DMS 273 (cell line): ENCODE measurements around the gene CACNA1D.

Experiments used
- DNase-seq: peaks from one replicate; lab custom pipeline; 2025; ENCODE audit not compliant: unreplicated experiment; lab: John Stamatoyannopoulos, UW

The CACNA1D gene

GRCh38 chr3:53682807-53683206, 188.4 kb downstream of the CACNA1D start:
- no peak for DNase-seq

DNA sequence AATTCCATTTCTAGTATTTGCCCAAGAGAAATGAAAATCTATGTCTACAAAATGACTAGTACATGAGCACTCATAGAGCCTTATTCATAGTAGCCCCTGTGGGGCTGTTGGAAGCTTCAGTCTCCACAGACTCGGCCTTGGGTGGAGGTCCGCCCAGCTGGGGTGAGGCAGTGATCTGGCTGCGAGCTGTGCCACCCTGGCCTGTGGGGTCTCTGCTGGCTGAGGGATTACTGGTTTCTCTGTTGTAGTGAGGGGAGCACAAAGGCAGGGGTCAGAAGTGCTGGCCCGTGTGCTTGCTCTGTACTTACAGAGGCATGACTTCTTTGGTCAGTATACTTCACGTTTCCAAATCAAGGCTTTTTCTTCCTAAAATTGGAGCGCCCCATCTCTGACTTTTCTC, 193.7 kb downstream of the CACNA1D start:
- no peak for DNase-seq

- peak; percentile 21 for DNase-seq
Measured at GRCh38 chr3:53688989-53689388, 194.6 kb downstream of the CACNA1D start.

GRCh38 chr3:53689681-53690080, 195.3 kb downstream of the CACNA1D start:
- DNase-seq = no peak

DNA sequence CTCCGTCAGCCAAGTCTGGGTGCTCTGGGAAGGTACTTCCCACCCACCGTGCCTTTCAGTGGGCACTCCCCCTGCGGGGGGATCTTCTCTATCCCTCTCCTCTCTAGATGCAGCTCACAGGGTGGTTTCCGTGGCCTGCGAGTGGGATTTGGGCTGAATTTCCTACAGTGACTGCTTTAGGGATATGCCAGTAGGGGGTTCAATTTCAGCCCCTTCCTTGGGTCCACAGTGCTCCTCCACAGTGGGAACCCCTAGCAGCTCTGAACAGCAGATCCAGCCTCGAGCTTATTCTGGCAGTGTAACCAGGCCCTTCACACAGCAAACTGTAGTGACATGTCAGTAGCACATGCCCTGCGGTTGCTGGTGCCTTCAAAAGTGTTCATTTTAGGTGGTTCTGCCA, 196.1 kb downstream of the CACNA1D start:
- DNase-seq = no peak

DNA sequence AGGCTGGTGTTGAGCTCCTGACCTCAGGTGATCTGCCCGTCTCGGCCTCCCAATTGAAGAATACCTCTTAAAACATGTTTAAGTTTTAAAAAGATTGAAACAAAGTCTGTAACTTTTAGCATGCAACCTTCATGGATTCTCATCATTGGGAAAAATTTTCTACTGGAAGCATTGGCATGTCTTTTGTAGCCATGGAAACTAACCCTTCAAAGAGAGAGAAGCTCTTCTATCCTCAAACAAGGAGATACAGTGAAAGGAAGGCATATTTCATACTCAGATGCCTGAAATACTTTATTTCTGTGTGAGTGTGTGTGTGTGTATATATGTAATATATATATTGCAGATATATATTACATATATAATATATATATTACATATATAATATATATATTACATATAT, 196.9 kb downstream of the CACNA1D start:
- no peak for DNase-seq

DNA sequence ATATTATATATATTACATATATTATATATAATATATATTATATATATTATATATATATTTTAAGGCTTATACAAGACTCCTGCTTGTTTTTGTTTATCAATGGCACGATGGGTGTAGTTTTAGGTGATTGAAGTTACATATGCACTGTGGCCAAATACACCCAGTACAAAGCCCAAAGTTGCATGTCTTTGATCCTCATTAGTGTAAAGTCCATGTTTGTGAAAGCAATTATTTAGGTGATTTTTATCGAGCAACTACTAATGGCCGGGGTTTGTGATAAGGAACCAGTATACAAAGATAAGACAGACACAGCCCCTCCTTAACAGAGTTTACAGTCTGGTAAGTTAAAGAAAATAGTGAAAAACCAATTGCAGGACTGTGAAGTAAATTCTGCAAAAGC, 197.5 kb downstream of the CACNA1D start:
- DNase-seq = no peak

GRCh38 chr3:53693451-53693850, 199.0 kb downstream of the CACNA1D start:
- no peak for DNase-seq

GRCh38 chr3:53694046-53694445, 199.6 kb downstream of the CACNA1D start:
- DNase-seq = no peak

DNA sequence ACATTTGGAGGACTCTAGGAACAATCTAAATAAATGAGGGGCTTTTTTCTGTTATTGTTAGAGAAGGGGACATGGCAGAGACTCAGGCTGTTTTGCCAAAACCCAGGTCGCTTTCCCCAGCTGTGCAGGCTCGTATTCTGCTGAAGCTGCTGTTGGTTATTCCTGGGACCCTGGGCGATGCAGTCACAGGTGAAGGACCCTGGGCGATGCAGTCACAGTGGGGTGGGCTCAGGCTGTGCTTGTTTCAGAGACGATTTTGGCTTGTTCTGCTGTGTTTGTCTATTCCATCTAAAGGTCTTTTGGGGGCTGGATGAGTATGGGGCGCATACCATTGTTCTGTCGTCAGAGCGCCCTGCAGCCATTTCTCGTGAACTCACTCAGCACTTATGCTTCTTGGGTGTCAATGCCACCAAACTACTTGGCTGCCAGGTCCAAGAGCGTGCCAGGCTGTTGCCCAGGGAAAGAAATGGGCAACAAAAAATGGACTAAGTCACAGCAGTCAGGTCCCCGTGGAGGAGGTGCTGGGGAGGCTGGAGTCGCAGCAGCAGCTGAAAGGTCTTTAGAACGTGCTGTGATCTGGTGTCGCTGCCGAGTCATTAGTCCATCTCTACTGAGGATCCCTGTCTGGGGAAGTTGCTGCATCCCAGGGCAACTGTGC, 200.4 kb downstream of the CACNA1D start:
- no peak for DNase-seq

DNA sequence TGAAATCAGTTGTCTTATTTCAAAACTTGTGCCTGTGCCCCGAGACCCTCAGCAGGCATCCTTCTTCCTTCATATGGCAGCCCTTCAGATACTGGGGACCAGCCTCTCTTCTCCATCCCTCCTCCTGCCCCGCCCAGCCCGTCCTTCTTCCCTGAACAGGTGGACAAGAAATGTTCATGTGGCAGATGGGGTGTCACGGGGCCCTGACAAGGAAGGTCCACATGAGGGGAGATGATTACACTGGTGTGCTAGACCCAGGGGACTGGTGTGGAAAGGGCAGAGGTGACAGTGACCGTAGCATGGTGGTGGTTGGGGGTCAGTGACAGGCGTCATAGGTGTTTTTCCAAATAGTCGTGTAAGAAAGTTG, 200.9 kb downstream of the CACNA1D start:
- DNase-seq = no peak

DNA sequence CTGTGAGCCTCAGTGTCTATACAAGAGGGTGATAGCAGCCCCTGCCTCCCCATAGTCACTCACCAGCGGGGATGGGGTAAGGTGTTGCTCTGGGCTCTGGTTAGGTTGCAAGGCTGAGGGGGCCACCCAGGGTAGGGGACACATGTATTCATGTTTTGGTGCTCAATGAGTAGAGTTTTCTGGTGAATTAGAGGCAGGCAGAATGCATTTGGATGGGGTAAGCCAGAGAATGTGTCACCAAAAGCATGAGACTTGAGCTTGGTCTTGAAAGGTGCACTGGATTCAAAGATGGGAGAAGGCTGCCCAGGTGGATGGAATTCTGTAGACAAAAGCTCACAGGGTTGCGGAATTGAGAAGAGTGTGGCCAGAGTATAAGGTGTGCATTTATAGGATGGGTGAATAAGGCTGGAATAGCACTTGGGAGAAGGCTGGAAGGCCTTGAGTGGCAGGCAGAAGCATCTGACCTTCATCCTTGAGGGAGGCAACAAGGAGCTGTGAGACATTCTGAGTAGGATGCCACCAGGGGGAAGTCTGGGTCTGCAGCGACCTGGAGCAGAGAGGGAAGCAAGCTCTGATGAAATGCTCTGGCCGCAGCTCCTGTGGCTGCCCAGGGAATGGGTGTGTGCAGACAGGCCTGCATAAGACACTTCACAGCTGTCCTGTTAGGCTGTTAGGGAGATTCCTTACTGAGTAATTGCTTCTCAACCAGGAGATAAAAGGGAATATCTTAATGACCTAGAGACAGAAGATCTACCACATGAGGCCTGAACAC, 202.2 kb downstream of the CACNA1D start:
- no peak for DNase-seq

DNA sequence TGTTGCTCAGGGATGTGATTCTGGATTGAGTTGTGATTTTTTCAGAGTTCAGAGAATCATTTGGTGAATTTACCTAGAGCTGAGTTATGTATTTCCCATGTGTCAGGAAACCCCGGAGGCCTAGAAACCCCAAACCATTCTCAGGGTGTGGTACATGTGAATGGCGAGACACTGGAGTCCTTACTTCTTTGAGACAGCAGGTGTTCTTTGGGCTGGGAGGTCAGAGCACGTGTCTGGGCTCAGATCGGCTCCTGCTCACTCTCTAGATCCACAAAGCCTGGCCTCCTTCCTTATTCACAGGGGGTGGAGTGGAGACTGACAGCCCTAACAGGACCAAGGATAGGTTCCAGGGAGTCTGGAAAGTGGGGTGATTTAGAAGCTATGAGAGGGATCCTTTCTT, 206.0 kb downstream of the CACNA1D start:
- DNase-seq = no peak

GRCh38 chr3:53702776-53703530, 208.5 kb downstream of the CACNA1D start:
- DNase-seq = peak; percentile 8

DNA sequence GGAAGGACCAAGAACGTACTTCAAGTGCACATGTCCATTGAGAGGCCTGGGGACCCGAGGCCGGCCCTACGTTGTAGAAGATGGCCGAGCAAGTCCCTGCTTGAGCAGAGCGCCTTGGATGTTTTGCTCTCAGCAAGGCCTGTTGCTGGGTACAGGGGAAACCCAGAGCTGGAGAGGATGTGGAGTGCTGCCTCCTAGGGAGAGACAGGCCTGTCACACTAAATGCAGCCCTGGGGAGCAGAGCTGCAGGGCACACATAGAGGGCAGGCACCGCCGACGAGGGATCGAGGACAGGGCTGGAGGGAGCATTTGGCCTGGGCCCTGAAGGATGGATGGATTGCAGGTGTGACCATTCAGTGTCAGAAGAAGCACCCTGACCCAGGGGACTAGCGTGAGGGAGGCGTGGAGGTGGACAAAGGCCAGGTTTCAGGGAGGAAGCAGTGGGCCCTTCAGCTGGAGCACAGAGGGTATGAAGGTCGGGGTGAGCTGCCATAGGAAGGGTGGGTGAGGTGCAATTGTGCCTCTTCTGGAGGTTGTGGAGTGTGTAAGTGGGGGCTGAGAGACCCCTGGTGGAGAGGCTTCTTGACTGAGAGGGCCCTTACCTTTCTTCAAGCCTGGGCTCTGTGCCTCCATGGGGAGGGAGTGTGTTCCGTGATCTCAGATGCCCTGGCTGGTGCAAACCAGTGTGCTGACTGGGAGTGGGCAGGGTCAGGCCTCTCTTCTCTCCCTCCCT, 209.4 kb downstream of the CACNA1D start:
- DNase-seq = no peak

GRCh38 chr3:53704363-53704725, 209.9 kb downstream of the CACNA1D start:
- no peak for DNase-seq

GRCh38 chr3:53705024-53705745, 210.8 kb downstream of the CACNA1D start:
- DNase-seq = no peak

DNA sequence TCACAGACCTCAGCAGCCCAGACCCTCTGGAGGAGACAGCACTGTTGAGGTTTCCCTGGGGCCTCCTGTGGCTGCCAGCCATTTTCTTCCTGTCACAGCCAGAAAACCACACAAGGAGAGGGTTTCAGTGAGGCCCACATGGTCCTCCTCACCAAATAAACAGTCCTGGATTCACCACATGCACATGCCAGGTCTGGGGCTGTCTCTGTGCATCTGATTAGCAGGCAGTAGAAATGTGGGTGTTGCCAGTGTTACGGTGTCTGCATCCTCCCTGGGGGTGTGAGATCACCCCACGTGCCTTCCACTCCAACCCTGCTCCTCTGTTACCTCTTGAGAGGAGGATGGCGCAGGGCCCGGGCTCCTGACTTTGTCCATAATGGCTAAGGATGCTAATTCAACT, 211.4 kb downstream of the CACNA1D start:
- no peak for DNase-seq

- no peak for DNase-seq
Measured at GRCh38 chr3:53707222-53707621, 212.8 kb downstream of the CACNA1D start.

- no peak for DNase-seq
Measured at GRCh38 chr3:53708001-53708621, 213.7 kb downstream of the CACNA1D start.
